H1 (cell line): Measurements from ENCODE around the gene CMKLR1.

Experiments
- CREB1 ChIP-seq: IDR thresholded peaks from 2 replicates; pipeline ENCODE4 v1.6.1; 2012; ENCODE audit warnings: inconsistent platforms
- EGR1 ChIP-seq: IDR thresholded peaks from 2 replicates; pipeline ENCODE4 v1.6.1; 2011; ENCODE audit warnings: low read depth, low read length, borderline replicate concordance
- HDAC2 ChIP-seq, 2 experiments: fragments of 300-600 bp in 1 of 2; sonication (generic) in 1 of 2; IDR thresholded peaks; 2 replicates each; pipeline ENCODE4 v1.6.1; 2011 to 2012; ENCODE audit warnings: low read depth in 2 of 2, low read length in 2 of 2, mild to moderate bottlenecking in 2 of 2, moderate library complexity in 2 of 2, borderline replicate concordance in 1 of 2, inconsistent platforms in 1 of 2
- POLR2A ChIP-seq, 2 experiments: IDR thresholded peaks; 1 replicate in 1 of 2; 2 replicates in 1 of 2; pipeline ENCODE4 v1.6.1; 2011; ENCODE audit warnings: low read depth in 2 of 2, low read length in 2 of 2, mild to moderate bottlenecking in 2 of 2; ENCODE audit errors: control extremely low read depth in 1 of 2
- SIX5 ChIP-seq: IDR thresholded peaks from 2 replicates; pipeline ENCODE4 v1.6.1; 2011; ENCODE audit warnings: mild to moderate bottlenecking, low read depth, low read length
- SP1 ChIP-seq: IDR thresholded peaks from 2 replicates; pipeline ENCODE4 v1.6.1; 2011; ENCODE audit warnings: low read depth, low read length
- TF ChIP-seq, protein P1 (sequence below), 3 experiments: IDR thresholded peaks; 1 replicate in 2 of 3; 2 replicates in 1 of 3; pipeline versions ENCODE4 v1.5.1 to v1.6.1; 2011; ENCODE audit warnings: low read length in 3 of 3, mild to moderate bottlenecking in 3 of 3, inconsistent platforms in 2 of 3, low read depth in 1 of 3, moderate library complexity in 1 of 3; ENCODE audit not compliant: insufficient read depth in 1 of 3; ENCODE audit errors: control extremely low read depth in 1 of 3

DNA sequence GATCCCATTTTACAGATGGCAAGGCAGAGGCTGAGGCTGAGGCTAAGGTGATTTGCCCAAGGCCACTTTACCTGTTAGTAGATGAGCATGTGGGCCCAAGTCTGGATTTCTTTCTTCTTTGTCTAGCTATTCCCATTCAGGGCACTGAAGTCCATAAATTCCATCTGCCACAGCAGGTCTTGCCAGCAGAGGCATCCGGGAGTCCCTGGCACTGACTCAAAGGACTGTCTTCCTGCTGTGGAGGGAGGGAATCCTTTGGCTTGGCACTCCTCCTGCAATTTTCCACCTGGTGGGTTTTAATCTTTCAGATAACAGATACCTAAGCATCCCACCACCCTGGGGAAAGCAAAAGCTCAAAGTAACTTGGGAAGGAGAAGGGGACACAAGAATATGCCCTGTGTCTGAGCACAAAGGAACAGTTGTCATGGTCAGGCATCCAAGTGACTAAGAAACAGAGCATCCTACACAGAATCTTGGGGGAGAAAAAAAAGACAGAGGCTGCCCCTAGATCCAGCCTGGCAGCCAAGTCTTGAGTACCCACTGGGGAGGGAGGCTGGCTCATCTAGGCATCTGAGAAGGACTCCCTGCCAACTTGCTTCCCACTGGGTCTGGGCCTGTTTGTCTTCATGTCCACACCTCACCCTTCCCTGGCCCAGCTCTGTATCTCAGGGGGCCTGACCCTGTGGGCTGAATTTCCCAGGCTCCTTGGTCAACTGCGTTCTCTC, 35.6 kb upstream of the CMKLR1 start:
- TF ChIP-seq POLR2A (IDR thresholded peaks at IDR 0.05; ENCODE audit: control extremely low read depth in 1 of 2, low read depth in 2 of 2, low read length in 2 of 2) (no peak), SP1 (no peak), HDAC2 (IDR thresholded peaks at IDR 0.05; ENCODE audit: borderline replicate concordance in 1 of 2, low read depth in 2 of 2, low read length in 2 of 2) (no peak), CREB1 (no peak), SIX5 (no peak), EGR1 (no peak)
- TF ChIP-seq, protein P1, sequence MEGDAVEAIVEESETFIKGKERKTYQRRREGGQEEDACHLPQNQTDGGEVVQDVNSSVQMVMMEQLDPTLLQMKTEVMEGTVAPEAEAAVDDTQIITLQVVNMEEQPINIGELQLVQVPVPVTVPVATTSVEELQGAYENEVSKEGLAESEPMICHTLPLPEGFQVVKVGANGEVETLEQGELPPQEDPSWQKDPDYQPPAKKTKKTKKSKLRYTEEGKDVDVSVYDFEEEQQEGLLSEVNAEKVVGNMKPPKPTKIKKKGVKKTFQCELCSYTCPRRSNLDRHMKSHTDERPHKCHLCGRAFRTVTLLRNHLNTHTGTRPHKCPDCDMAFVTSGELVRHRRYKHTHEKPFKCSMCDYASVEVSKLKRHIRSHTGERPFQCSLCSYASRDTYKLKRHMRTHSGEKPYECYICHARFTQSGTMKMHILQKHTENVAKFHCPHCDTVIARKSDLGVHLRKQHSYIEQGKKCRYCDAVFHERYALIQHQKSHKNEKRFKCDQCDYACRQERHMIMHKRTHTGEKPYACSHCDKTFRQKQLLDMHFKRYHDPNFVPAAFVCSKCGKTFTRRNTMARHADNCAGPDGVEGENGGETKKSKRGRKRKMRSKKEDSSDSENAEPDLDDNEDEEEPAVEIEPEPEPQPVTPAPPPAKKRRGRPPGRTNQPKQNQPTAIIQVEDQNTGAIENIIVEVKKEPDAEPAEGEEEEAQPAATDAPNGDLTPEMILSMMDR (IDR thresholded peaks at IDR 0.05; ENCODE audit: control extremely low read depth in 1 of 3, insufficient read depth in 1 of 3, low read depth in 1 of 3, low read length in 3 of 3): no peak
